ENCODE results near the gene SIGLEC7. TPM values are rescaled to one million over a fixed set of nuclear protein-coding genes. Genes with fewer than 3 reads are reported as not detected.
"Not testable (repeated sequence)": the region's sequence is repeated elsewhere in the genome, so short reads cannot be mapped to it uniquely, and the experiment has no call there.

The SIGLEC7 gene
- total RNA-seq, 2 donors from 2014 or later: not detected

DNA sequence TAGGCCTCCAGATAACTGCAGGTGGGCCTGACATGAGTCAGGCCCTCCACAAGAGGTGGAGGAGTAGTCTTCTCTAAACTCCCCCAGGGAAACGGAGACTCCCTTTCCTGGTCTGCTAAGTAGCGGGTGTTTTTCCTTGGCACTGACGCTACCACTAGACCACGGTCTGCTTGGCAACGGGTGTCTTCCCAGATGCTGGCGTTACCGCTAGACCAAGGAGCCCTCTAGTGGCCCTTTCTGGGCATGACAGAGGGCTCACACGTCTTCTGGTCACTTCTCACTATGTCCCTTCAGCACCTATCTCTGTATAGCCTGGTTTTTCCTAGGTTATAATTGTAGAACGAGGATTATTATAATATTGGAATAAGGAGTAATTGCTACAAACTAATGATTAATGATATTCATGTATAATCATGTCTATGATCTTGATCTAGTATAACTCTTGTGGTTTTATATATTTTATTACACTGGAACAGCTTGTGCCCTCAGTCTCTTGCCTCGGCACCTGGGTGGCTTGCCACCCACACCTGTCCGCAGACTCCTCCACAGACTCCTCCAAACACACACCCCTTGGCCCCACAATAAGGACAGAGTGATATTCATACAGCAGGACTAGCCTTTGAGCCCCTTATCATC lies 27.3 kb downstream of the SIGLEC7 start:
- not testable (repeated sequence) for H3K36me3 Mint-ChIP-seq (ENCODE audit: insufficient read depth in 2 of 2); H3K9me3 Mint-ChIP-seq; H3K27ac Mint-ChIP-seq; H3K4me3 Mint-ChIP-seq; ATAC-seq (replicated peaks in 1 of 2)
- H3K4me1 Mint-ChIP-seq (ENCODE audit: low read depth): peaks cover 23% of the 10 kb centered on the region
- DNase-seq: peak; percentile 62 to 75
- H3K27me3 Mint-ChIP-seq (ENCODE audit: low read depth): peaks cover 10% of the 10 kb centered on the region

DNA sequence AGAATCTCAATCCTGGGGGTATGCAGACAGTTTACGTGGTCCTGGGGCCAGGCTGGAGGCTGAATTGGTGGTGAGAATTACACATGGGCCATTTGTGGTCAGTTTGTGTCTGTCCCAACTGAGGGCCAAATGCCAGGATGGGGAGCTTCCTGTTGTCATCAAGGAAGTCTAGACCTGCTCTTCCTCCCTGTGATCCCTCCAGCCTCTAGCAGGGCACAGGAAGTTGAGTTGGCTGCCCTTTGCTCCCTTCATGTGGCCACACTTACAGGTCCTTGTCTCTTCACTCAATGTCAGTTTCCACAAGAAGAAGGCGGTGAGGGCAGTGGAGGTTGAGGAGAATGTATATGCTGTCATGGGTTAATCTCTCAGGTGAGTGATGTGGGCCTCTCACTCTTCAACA lies 30.1 kb downstream of the SIGLEC7 start:
- DNase-seq (no peak), ATAC-seq (replicated peaks in 1 of 2) (no peak)
- H3K4me1 Mint-ChIP-seq (ENCODE audit: low read depth): peaks cover 19% of the 10 kb centered on the region
- H3K9me3 Mint-ChIP-seq: no peaks in the 10 kb centered on the region
- no peak overlapping the region for H3K27ac Mint-ChIP-seq
- no peaks in the 10 kb centered on the region for H3K36me3 Mint-ChIP-seq (ENCODE audit: insufficient read depth in 2 of 2)
- peaks cover 10% of the 10 kb centered on the region for H3K27me3 Mint-ChIP-seq (ENCODE audit: low read depth)
- no peak overlapping the region for H3K4me3 Mint-ChIP-seq

DNA sequence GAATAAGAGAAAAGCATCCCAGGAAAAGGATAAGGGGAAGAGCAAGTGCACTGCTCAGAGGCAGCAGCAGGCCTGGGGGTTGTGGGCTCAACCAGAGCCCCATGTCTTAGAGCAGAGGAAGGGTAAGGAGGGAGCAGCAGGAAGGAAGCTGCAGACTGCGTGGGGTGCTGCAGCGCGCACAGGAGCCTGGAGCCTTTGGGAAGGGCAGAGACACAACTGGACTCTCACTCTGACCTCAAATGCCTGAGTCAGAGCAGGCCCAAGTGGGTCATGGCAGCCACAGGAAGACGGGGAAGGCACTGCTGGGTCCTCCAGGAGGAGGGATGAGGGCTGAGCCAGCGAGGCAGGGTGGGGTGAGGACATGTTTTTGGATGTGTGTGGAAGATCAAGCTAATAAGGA lies 31.6 kb downstream of the SIGLEC7 start:
- H3K36me3 Mint-ChIP-seq (ENCODE audit: insufficient read depth in 2 of 2): no peaks in the 10 kb centered on the region
- H3K4me3 Mint-ChIP-seq: no peak overlapping the region
- peaks cover 2% of the 10 kb centered on the region for H3K27me3 Mint-ChIP-seq (ENCODE audit: low read depth)
- H3K27ac Mint-ChIP-seq: no peak overlapping the region
- H3K9me3 Mint-ChIP-seq: no peaks in the 10 kb centered on the region
- DNase-seq: no peak
- peaks cover 4% of the 10 kb centered on the region for H3K4me1 Mint-ChIP-seq (ENCODE audit: low read depth)
- no peak for ATAC-seq (replicated peaks in 1 of 2)

DNA sequence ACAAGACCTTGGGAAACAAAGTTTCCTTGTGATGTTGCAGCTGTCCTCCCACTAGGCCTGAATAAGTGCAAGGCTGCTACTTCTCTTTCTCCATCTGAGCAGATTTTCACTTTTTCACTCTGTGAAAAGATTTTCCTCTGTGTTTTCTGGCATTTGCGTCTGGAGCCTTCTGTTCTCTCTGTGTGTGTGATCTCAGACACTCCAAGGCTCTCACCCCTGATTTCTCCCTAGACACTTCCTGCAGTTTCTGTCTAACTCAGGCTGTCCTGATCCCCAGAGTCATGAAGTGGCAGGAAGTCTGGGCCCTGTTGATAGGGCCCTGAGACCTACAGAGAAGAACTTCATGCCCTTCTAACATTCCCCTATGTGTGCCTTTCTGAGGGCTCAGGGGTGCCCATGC lies 37.2 kb downstream of the SIGLEC7 start:
- no peaks in the 10 kb centered on the region for H3K4me1 Mint-ChIP-seq (ENCODE audit: low read depth)
- peaks cover 11% of the 10 kb centered on the region for H3K27me3 Mint-ChIP-seq (ENCODE audit: low read depth)
- ATAC-seq (replicated peaks in 1 of 2) (no peak), DNase-seq (no peak)
- no peaks in the 10 kb centered on the region for H3K36me3 Mint-ChIP-seq (ENCODE audit: insufficient read depth in 2 of 2)
- no peak overlapping the region for H3K4me3 Mint-ChIP-seq
- no peak overlapping the region for H3K27ac Mint-ChIP-seq
- H3K9me3 Mint-ChIP-seq: no peaks in the 10 kb centered on the region

DNA sequence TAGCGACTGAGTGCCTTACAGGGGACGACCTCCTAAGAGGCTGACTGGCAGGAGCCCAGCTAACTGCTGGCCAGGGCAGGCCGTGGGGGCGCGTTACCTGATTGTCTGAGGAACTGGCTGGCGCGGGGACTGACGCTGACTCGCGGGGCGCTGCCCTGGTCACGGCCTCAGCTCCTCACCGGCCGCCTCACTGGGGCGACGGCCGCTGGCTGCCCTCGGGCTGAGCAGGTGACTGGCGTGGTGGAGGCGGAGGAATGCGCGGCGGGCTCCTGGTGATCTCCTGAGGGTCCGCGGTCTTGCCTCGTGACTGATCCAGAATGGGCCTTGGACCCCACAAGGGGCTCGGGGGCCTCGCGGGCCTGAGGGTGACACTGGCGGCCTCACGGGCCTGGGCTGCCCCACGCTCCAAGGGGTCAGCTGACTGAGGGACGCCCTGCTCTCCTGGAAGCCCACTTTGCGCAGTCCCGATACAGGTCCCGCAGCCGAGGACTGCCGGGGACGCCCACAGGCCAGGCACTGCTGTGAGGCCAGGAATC lies 39.3 kb downstream of the SIGLEC7 start:
- Mint-ChIP-seq H3K9me3 (no peaks in the 10 kb centered on the region), H3K4me1 (ENCODE audit: low read depth) (no peaks in the 10 kb centered on the region), H3K36me3 (ENCODE audit: insufficient read depth in 2 of 2) (no peaks in the 10 kb centered on the region), H3K27me3 (ENCODE audit: low read depth) (peaks cover 12% of the 10 kb centered on the region), H3K4me3 (no peak overlapping the region), H3K27ac (no peak overlapping the region)
- DNase-seq (no peak), ATAC-seq (replicated peaks in 1 of 2) (no peak)

DNA sequence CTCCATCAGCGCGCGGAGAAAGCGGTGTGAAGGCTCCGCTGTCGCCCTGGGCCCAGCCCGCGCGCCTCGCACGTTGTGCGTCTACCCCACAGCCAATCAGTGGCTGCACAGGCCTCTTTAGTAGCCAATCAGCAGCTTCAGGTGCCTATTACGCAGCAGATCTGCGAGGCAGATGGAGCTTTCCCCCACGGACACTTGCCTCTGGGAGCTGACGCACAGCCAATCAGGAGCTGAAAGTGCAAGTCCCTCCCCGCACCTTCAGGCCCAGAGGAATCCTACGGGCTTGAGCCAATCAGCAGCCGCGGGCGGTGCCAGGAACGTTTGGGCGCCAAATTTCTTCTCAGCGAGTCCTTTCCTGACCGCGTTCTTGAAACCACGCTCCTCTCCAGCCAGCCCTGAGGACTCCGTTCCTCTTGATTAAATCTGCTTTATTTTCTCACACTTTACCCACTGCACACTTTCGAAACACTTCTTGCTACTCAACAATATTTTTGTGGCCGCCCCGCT lies 39.9 kb downstream of the SIGLEC7 start:
- H3K9me3 Mint-ChIP-seq: no peaks in the 10 kb centered on the region
- ATAC-seq (replicated peaks in 1 of 2) (peak in 1 of 2 donors; percentile 34), DNase-seq (no peak)
- peaks cover 12% of the 10 kb centered on the region for H3K27me3 Mint-ChIP-seq (ENCODE audit: low read depth)
- H3K4me3 Mint-ChIP-seq: peak overlapping the region; percentile 41 to 67
- H3K36me3 Mint-ChIP-seq (ENCODE audit: insufficient read depth in 2 of 2): no peaks in the 10 kb centered on the region
- H3K4me1 Mint-ChIP-seq (ENCODE audit: low read depth): no peaks in the 10 kb centered on the region
- H3K27ac Mint-ChIP-seq: no peak overlapping the region

DNA sequence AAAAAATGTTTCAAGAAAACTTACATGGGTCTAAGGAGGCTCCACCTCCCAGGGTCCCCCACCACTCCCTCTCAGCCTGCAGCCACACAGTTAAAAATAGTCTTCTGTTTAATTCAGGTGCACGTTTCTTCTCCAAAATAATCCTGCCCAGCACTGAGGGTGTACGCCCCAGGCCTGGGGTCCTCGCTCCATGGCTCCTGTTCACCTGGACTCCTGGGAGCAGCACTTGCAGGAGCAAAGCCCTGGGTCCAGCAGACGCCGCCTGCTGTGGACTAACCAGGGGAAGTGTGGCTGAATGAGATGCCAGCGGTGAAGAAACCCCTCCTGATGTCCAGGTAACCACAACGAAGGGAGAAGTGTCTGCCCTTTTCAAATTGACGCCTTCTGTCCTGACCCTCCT lies 41.5 kb downstream of the SIGLEC7 start:
- Mint-ChIP-seq H3K4me1 (ENCODE audit: low read depth) (no peaks in the 10 kb centered on the region), H3K9me3 (no peaks in the 10 kb centered on the region), H3K4me3 (peak overlapping the region in 1 of 2 donors; percentile 56), H3K27me3 (ENCODE audit: low read depth) (peaks cover 12% of the 10 kb centered on the region), H3K36me3 (ENCODE audit: insufficient read depth in 2 of 2) (no peaks in the 10 kb centered on the region), H3K27ac (no peak overlapping the region)
- no peak for ATAC-seq (replicated peaks in 1 of 2)
- no peak for DNase-seq

DNA sequence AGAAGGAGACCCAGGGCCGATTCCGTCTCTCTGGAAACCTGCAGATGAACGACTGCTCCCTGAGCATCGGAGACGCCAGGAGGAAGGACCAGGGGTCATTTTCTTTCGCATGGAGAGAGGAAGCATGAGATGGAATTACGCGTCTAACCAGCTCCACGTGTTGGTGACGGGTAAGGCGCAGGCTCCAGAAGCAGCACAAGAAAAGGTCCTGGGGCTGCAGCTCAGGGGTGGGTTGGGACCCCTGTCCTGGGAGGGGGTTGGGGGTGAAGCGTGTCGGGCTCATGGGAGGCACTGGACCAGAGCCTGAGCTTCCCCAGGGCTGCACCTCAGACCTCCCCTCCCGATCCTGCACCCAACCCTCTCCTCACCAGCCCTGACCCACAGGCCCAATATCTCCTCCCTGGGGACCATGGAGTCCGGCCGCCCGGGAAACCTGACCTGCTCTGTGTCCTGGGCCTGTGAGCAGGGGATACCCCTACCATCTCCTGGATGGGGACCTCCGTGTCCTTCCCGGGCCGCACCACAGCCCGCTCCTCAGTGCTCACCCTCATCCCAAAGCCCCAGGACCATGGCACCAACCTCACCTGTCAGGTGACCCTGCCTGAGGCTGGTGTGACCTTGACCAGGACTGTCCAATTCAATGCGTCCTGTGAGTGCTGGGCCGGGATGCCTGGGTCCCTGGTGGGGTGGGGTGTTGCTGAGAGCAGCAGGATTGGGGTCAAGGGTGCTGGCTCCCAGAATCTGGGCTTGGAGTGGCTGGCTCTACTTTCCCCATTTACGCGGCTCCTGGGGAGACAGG lies 43.2 kb downstream of the SIGLEC7 start:
- Mint-ChIP-seq H3K4me1 (ENCODE audit: low read depth) (no peaks in the 10 kb centered on the region), H3K4me3 (no peak overlapping the region), H3K9me3 (no peaks in the 10 kb centered on the region), H3K27ac (no peak overlapping the region), H3K36me3 (ENCODE audit: insufficient read depth in 2 of 2) (no peaks in the 10 kb centered on the region), H3K27me3 (ENCODE audit: low read depth) (peaks cover 12% of the 10 kb centered on the region)
- no peak for DNase-seq
- no peak for ATAC-seq (replicated peaks in 1 of 2)

DNA sequence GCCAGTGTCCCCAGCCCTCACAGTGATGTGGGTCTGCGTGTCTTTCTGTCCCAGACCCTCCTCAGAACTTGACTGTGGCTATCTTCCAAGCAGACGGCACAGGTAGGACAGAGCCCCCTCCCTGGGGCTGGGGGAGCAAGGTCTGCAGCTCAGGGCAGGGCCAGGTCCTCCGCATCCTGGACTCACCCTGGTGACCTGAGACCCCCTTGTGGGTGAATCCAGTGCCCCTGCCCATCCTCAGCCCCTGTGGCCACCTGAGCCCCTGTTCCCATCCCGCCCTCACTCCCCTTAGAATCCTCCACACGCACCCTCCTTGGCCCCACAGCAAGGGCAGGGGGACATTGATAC lies 43.7 kb downstream of the SIGLEC7 start:
- Mint-ChIP-seq H3K4me1 (ENCODE audit: low read depth) (no peaks in the 10 kb centered on the region), H3K36me3 (ENCODE audit: insufficient read depth in 2 of 2) (no peaks in the 10 kb centered on the region), H3K27ac (no peak overlapping the region), H3K27me3 (ENCODE audit: low read depth) (peaks cover 12% of the 10 kb centered on the region), H3K4me3 (no peak overlapping the region), H3K9me3 (no peaks in the 10 kb centered on the region)
- no peak for ATAC-seq (replicated peaks in 1 of 2)
- no peak for DNase-seq

DNA sequence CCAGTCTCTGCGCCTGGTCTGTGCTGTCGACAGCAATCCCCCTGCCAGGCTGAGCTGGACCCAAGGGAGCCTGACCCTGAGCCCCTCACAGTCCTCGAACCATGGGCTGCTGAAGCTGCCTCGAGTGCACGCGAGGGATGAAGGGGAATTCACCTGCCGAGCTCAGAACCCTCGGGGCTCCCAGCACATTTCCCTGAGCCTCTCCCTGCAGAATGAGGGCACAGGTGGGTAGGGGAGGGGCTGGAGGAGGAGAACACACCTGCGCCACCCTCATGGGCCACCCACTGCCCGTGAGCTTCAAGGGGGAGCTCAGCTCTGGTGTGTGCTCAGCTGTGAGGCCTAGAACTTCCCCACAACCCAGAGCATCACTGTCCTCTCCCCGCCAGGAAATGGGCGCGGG lies 44.2 kb downstream of the SIGLEC7 start:
- no peaks in the 10 kb centered on the region for H3K4me1 Mint-ChIP-seq (ENCODE audit: low read depth)
- no peaks in the 10 kb centered on the region for H3K36me3 Mint-ChIP-seq (ENCODE audit: insufficient read depth in 2 of 2)
- H3K27ac Mint-ChIP-seq: no peak overlapping the region
- ATAC-seq (replicated peaks in 1 of 2) (no peak), DNase-seq (no peak)
- H3K4me3 Mint-ChIP-seq: no peak overlapping the region
- H3K9me3 Mint-ChIP-seq: no peaks in the 10 kb centered on the region
- peaks cover 12% of the 10 kb centered on the region for H3K27me3 Mint-ChIP-seq (ENCODE audit: low read depth)

DNA sequence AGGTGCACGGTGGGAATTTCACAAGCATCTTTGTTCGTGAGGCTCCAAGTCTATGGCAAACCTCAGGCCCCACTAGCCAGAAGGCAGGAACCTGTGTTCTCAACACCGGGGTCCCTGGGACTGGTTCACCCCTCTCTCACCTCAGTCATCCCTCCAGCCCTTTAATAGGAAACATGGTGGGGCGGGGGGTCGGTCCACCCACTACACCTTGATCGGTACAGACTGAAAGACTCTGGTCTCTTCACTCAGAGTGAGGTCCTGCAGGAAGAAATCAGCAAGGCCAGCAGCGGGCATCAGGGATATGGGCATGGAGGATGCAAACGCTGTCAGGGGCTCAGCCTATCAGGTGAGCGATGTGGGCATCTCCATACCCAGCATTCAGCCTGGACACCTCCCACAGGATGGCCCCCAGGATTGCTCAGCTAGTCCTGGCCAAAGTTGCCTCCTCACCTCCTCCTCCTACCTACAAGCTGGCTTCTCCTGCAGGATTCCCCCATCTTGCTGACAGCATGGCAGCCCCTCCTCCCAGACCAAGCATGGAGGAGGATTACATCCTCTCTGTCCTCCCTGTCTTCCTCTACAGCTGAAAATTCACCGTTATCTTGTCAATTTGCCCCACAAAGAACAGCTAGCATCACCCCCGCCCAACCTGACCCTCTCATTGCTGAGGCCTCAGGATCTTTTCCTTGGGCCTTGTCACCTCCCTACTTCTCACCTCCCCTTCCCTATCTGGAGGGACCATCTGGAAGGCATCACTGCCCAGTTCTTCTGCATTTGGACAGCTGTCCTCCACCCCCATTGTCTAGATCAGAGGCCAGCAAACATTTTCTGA lies 45.5 kb downstream of the SIGLEC7 start:
- Mint-ChIP-seq H3K4me3 (no peak overlapping the region), H3K9me3 (no peaks in the 10 kb centered on the region), H3K4me1 (ENCODE audit: low read depth) (no peaks in the 10 kb centered on the region), H3K36me3 (ENCODE audit: insufficient read depth in 2 of 2) (no peaks in the 10 kb centered on the region), H3K27ac (no peak overlapping the region), H3K27me3 (ENCODE audit: low read depth) (peaks cover 12% of the 10 kb centered on the region)
- DNase-seq (no peak), ATAC-seq (replicated peaks in 1 of 2) (no peak)

DNA sequence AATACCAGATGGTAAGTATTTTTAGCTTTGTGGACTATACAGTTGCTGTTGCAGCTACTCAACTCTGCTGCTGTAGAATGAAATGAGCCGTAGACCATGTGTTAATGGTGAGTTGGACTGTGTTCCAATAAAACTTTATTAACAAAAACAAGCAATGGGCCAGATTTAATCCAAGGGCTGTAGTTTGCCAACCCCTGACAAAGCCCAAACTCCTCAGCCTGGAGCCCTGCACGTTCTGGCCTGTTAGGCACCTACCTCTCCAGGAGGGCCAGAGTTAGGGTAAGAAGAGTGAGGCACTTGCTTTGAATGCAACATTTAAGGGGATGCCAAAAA lies 46.1 kb downstream of the SIGLEC7 start:
- no peaks in the 10 kb centered on the region for H3K4me1 Mint-ChIP-seq (ENCODE audit: low read depth)
- H3K9me3 Mint-ChIP-seq: no peaks in the 10 kb centered on the region
- DNase-seq: no peak
- no peak overlapping the region for H3K27ac Mint-ChIP-seq
- H3K4me3 Mint-ChIP-seq: no peak overlapping the region
- no peaks in the 10 kb centered on the region for H3K36me3 Mint-ChIP-seq (ENCODE audit: insufficient read depth in 2 of 2)
- no peak for ATAC-seq (replicated peaks in 1 of 2)
- peaks cover 12% of the 10 kb centered on the region for H3K27me3 Mint-ChIP-seq (ENCODE audit: low read depth)

DNA sequence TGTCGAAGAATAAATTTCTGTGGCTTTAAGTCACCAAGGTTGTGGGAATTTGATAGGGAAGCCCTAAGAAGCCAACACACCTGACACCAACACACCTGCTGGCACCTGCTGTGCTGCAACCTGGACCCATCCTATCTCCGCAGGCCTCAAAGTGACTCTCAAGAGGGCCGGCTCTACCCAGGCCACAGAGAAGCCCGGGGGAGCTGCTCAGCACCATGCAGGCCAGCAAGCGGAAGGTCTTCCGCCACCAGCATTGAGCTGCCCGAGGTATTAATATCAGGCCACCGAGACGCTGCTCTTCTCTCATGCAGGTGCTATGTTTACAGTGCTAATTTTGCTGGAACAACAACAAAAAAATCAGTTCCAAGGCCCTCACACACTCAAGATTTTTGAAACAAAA lies 50.6 kb downstream of the SIGLEC7 start:
- no peak for ATAC-seq (replicated peaks in 1 of 2)
- H3K36me3 Mint-ChIP-seq (ENCODE audit: insufficient read depth in 2 of 2): no peaks in the 10 kb centered on the region
- DNase-seq: no peak
- H3K9me3 Mint-ChIP-seq: no peaks in the 10 kb centered on the region
- H3K4me1 Mint-ChIP-seq (ENCODE audit: low read depth): peaks cover 4% of the 10 kb centered on the region
- H3K4me3 Mint-ChIP-seq: no peak overlapping the region
- H3K27me3 Mint-ChIP-seq (ENCODE audit: low read depth): no peaks in the 10 kb centered on the region
- H3K27ac Mint-ChIP-seq: no peak overlapping the region

Data from activated T-cell treated with anti-CD3 and anti-CD28 coated beads, Interleukin-2, amount 50 U/mL, for 72 hours (primary cell).